Suprapubic skin (tissue), 4 donors: ENCODE results near the gene STK17B. TPM values are rescaled to one million over a fixed set of nuclear protein-coding genes. Genes with fewer than 3 reads are reported as not detected.

ENCODE experiments used
- DNase-seq, 2 donors: peaks; one replicate each; pipeline ENCODE4 v3.0.0-alpha.2; 2019; ENCODE audit warnings: low spot score in 2 of 2
- H3K27ac ChIP-seq: fragments of 200-600 bp; sonication (generic); one replicate; pipeline ENCODE4 v1.5.1; 2019
- H3K27me3 ChIP-seq: fragments of 200-600 bp; sonication (generic); one replicate; pipeline ENCODE4 v1.5.1; 2019
- H3K36me3 ChIP-seq: fragments of 200-600 bp; sonication (generic); one replicate; pipeline ENCODE4 v1.5.1; 2019
- H3K4me1 ChIP-seq: fragments of 200-600 bp; sonication (generic); one replicate; pipeline ENCODE4 v1.5.1; 2019
- H3K4me3 ChIP-seq: fragments of 200-600 bp; sonication (generic); one replicate; pipeline ENCODE4 v1.5.1; 2019; ENCODE audit warnings: mild to moderate bottlenecking
- H3K9me3 ChIP-seq: fragments of 200-600 bp; sonication (generic); one replicate; pipeline ENCODE4 v1.5.1; 2019
- CTCF ChIP-seq, 2 donors: fragments of 200-600 bp in 1 of 2; fragments of 450-650 bp in 1 of 2; sonication (generic) in 1 of 2; IDR thresholded peaks; one replicate each; pipeline ENCODE4 v1.5.1; 2016 to 2019; ENCODE audit warnings: antibody characterized with exemption in 2 of 2, mild to moderate bottlenecking in 1 of 2, moderate library complexity in 1 of 2
- EP300 ChIP-seq: sonication (generic); formaldehyde crosslinking; IDR thresholded peaks from one replicate; pipeline ENCODE4 v1.6.1; 2017; ENCODE audit warnings: antibody characterized with exemption
- POLR2A ChIP-seq, 2 donors: fragments of 450-650 bp; IDR thresholded peaks; one replicate each; pipeline ENCODE4 v1.6.1; 2017; ENCODE audit warnings: antibody characterized with exemption in 2 of 2, mild to moderate bottlenecking in 2 of 2, moderate library complexity in 2 of 2
- POLR2AphosphoS5 ChIP-seq, 3 donors: sonication (generic); formaldehyde crosslinking; IDR thresholded peaks; one replicate each; pipeline ENCODE4 v1.6.1; 2017; ENCODE audit warnings: antibody characterized with exemption in 3 of 3
- WGBS: methylation state at CpG from one replicate; pipeline ENCODE4 v1.1.5; 2018; 5-methylcytosine and 5-hydroxymethylcytosine counted together
- total RNA-seq, 4 donors: library from RNA; depleted of rRNA; stranded (reverse); fragments of >200 nt; gene quantifications; one replicate each; pipeline ENCODE4 v1.1.0, GENCODE V29; 2016

Gene STK17B
- total RNA-seq, 4 donors from 2014 or later: 23.2 to 47.2 (median 37.6) TPM

- no peak overlapping the region for H3K4me3 ChIP-seq
- no peaks in the 10 kb centered on the region for H3K36me3 ChIP-seq
- no peaks in the 10 kb centered on the region for H3K27me3 ChIP-seq
- no peak for TF ChIP-seq EP300
- no peak for TF ChIP-seq POLR2A (IDR thresholded peaks at IDR 0.05)
- TF ChIP-seq POLR2AphosphoS5 (IDR thresholded peaks at IDR 0.05): no peak
- no peak for TF ChIP-seq CTCF (IDR thresholded peaks at IDR 0.05)
- H3K27ac ChIP-seq: no peak overlapping the region
- H3K4me1 ChIP-seq: peaks cover 4% of the 10 kb centered on the region
- no peaks in the 10 kb centered on the region for H3K9me3 ChIP-seq
- no peak for DNase-seq
Measured at GRCh38 chr2:196214156-196214555, 42.8 kb upstream of the STK17B start.

GRCh38 chr2:196213252-196213980, 42.0 kb upstream of the STK17B start:
- no peak overlapping the region for H3K27ac ChIP-seq
- no peaks in the 10 kb centered on the region for H3K36me3 ChIP-seq
- no peaks in the 10 kb centered on the region for H3K9me3 ChIP-seq
- no peak for TF ChIP-seq CTCF (IDR thresholded peaks at IDR 0.05)
- no peak for TF ChIP-seq POLR2AphosphoS5 (IDR thresholded peaks at IDR 0.05)
- TF ChIP-seq POLR2A (IDR thresholded peaks at IDR 0.05): no peak
- H3K27me3 ChIP-seq: no peaks in the 10 kb centered on the region
- DNase-seq: no peak
- peaks cover 4% of the 10 kb centered on the region for H3K4me1 ChIP-seq
- whole genome bisulfite sequencing: 80% methylated on average over 3 of the region's 3 CpGs
- H3K4me3 ChIP-seq: no peak overlapping the region

GRCh38 chr2:196208915-196209314, 37.5 kb upstream of the STK17B start:
- Histone ChIP-seq H3K27me3 (no peaks in the 10 kb centered on the region), H3K27ac (no peak overlapping the region), H3K4me3 (no peak overlapping the region), H3K9me3 (no peaks in the 10 kb centered on the region), H3K4me1 (peaks cover 23% of the 10 kb centered on the region), H3K36me3 (no peaks in the 10 kb centered on the region)
- 75% methylated on average over 1 of the region's 1 CpG for WGBS
- no peak for DNase-seq
- TF ChIP-seq CTCF (IDR thresholded peaks at IDR 0.05) (no peak), POLR2AphosphoS5 (IDR thresholded peaks at IDR 0.05) (no peak), EP300 (no peak), POLR2A (IDR thresholded peaks at IDR 0.05) (no peak)

GRCh38 chr2:196206804-196207203, 35.4 kb upstream of the STK17B start:
- H3K27ac ChIP-seq: peak overlapping the region; percentile 2
- WGBS: 58% methylated on average over 1 of the region's 1 CpG
- H3K9me3 ChIP-seq: no peaks in the 10 kb centered on the region
- TF ChIP-seq CTCF (IDR thresholded peaks at IDR 0.05): no peak
- TF ChIP-seq EP300: no peak
- TF ChIP-seq POLR2AphosphoS5 (IDR thresholded peaks at IDR 0.05): no peak
- no peak for TF ChIP-seq POLR2A (IDR thresholded peaks at IDR 0.05)
- no peaks in the 10 kb centered on the region for H3K27me3 ChIP-seq
- no peak overlapping the region for H3K4me3 ChIP-seq
- no peak for DNase-seq
- peaks cover 23% of the 10 kb centered on the region for H3K4me1 ChIP-seq
- no peaks in the 10 kb centered on the region for H3K36me3 ChIP-seq

GRCh38 chr2:196205881-196206435, 34.6 kb upstream of the STK17B start:
- no peak for TF ChIP-seq EP300
- no peak for TF ChIP-seq POLR2A (IDR thresholded peaks at IDR 0.05)
- no peak for TF ChIP-seq POLR2AphosphoS5 (IDR thresholded peaks at IDR 0.05)
- TF ChIP-seq CTCF (IDR thresholded peaks at IDR 0.05): no peak
- Histone ChIP-seq H3K4me3 (no peak overlapping the region), H3K9me3 (no peaks in the 10 kb centered on the region), H3K27me3 (no peaks in the 10 kb centered on the region), H3K36me3 (no peaks in the 10 kb centered on the region), H3K27ac (peak overlapping the region; percentile 2), H3K4me1 (peaks cover 19% of the 10 kb centered on the region)
- DNase-seq: no peak
